H7 (cell line): ENCODE measurements around the gene CENPE. TPM values are rescaled to one million over a fixed set of nuclear protein-coding genes. Genes with fewer than 3 reads are reported as not detected.

Experiments
- DNase-seq: peaks from one replicate; pipeline ENCODE4 v3.0.0; 2012
- H3K27me3 ChIP-seq: 2 replicates; pipeline ENCODE4 v1.6.0; 2011; ENCODE audit warnings: mild to moderate bottlenecking, low read length; ENCODE audit not compliant: control insufficient read depth, insufficient read depth
- H3K36me3 ChIP-seq: replicated peaks from 2 replicates; pipeline ENCODE4 v1.5.1; 2011; ENCODE audit warnings: low read length; ENCODE audit not compliant: control insufficient read depth, insufficient read depth
- H3K4me3 ChIP-seq: 2 replicates; pipeline ENCODE4 v1.5.1; 2011; ENCODE audit warnings: low read depth, mild to moderate bottlenecking, control low read depth, low read length, moderate library complexity; ENCODE audit not compliant: insufficient read depth
- total RNA-seq: library from RNA; depleted of rRNA; stranded (reverse); fragments of >200 nt; shearing (Covaris generic); gene quantifications from 2 replicates; pipeline ENCODE4 v1.2.3, GENCODE V29; 2014

Gene CENPE
- total RNA-seq, 1 experiment from 2014 or later = 10.6 TPM

GRCh38 chr4:103104886-103105285, 93.3 kb downstream of the CENPE start:
- H3K36me3 ChIP-seq = peaks cover 3% of the 10 kb centered on the region
- no peak overlapping the region for H3K4me3 ChIP-seq
- no peak for DNase-seq
- H3K27me3 ChIP-seq = no peaks in the 10 kb centered on the region

DNA sequence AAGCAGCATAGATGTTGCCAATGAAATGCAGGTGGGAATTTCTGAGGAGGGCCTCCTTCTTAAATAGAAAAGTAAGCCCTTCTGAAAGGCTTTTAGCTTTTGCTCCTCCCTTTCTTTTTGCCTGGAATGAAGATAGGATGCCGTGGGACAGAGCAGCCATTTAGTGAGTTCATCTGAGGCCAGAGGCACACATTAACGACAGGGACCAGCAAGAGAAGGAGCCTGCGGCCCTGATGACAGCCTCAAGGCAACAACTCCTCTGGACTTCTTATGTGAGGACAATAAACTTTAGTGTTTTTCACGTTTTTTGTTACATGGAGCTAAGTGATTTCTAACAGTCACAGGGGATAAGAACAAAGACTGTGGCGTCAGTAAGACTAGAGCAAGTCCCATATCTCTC, 97.5 kb downstream of the CENPE start:
- H3K36me3 ChIP-seq = no peaks in the 10 kb centered on the region
- no peak for DNase-seq
- no peak overlapping the region for H3K4me3 ChIP-seq
- no peaks in the 10 kb centered on the region for H3K27me3 ChIP-seq

- H3K36me3 ChIP-seq = no peaks in the 10 kb centered on the region
- H3K4me3 ChIP-seq = peak within 1 kb of the TSS; percentile 33
- H3K27me3 ChIP-seq = no peaks in the 10 kb centered on the region
- DNase-seq = peak; percentile 21
Observed at GRCh38 chr4:103099691-103100392, 98.3 kb downstream of the CENPE start, which contains the start of gene BDH2. TSS of gene BDH2 (minus strand) at chr4:103099834. CDS start at chr4:103096254, 3,580 bp downstream.

- H3K4me3 ChIP-seq = peak overlapping the region; percentile 33
- no peaks in the 10 kb centered on the region for H3K27me3 ChIP-seq
- H3K36me3 ChIP-seq = no peaks in the 10 kb centered on the region; the same call in 1 of the 2 replicates
- DNase-seq = no peak
Observed at GRCh38 chr4:103098756-103099440, 99.2 kb downstream of the CENPE start.

- Histone ChIP-seq H3K4me3 (no peak overlapping the region), H3K27me3 (no peaks in the 10 kb centered on the region), H3K36me3 (no peaks in the 10 kb centered on the region; the same call in 1 of the 2 replicates)
- no peak for DNase-seq
Observed at GRCh38 chr4:103098341-103098740, 99.8 kb downstream of the CENPE start.

DNA sequence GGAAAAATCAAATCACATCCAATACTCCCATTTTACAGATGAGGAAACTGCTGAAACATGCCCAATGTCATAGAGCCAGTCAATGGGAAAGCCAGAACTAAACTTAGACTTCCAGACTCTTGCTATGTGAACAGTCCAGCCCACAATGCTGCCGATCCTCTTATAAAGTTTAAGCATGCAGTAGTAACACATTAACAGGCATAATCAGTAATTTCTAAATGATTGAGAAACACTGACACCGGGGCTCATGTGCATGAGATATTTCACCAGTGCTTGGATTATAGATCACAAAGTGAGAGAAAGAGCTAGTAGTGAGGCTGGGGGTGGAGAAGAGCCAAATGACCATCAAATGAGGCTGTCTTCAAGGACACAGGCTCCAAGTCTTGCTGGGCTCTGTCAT, 101.0 kb downstream of the CENPE start:
- no peak overlapping the region for H3K4me3 ChIP-seq
- DNase-seq = no peak
- H3K27me3 ChIP-seq = no peaks in the 10 kb centered on the region
- no peaks in the 10 kb centered on the region; the same call in 1 of the 2 replicates for H3K36me3 ChIP-seq

- DNase-seq = no peak
- no peak overlapping the region for H3K4me3 ChIP-seq
- H3K36me3 ChIP-seq = peaks cover 3% of the 10 kb centered on the region
- H3K27me3 ChIP-seq = no peaks in the 10 kb centered on the region
Observed at GRCh38 chr4:103095080-103095479, 103.1 kb downstream of the CENPE start.

GRCh38 chr4:103092245-103092644, 105.9 kb downstream of the CENPE start:
- Histone ChIP-seq H3K27me3 (no peaks in the 10 kb centered on the region), H3K4me3 (no peak overlapping the region), H3K36me3 (peaks cover 3% of the 10 kb centered on the region)
- DNase-seq = no peak

DNA sequence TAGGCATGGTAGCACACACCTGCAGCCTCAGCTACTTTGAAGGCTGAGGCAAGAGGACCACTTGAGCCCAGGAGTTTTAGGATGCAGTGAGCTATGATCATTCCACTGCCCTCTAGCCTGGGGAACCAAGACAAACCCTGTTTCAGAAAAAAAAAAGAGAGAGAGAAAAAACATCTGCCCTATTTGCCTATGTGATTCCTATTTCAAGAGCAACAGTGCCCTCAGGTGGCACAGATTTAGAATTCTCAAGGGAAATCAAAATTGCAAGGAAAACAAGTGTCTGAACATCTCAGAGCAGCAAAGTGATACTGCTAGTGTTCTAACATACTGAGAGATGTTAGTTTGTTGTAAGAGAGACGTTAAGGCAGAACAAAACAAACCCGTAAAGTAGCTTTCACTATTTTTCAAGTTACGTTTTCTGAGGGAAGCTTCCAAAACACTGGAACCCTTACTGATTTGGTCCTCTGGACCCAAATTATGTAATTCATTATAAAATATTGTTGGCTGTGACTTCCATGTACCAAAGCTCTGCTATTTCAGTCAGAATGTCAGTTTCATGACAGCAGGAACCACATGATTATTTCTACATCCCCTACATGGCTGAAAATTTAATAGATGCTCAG, 106.4 kb downstream of the CENPE start:
- H3K27me3 ChIP-seq = no peaks in the 10 kb centered on the region
- DNase-seq = no peak
- peaks cover 3% of the 10 kb centered on the region for H3K36me3 ChIP-seq
- no peak overlapping the region for H3K4me3 ChIP-seq

- Histone ChIP-seq H3K27me3 (no peaks in the 10 kb centered on the region), H3K36me3 (peaks cover 5% of the 10 kb centered on the region), H3K4me3 (no peak overlapping the region)
- no peak for DNase-seq
Observed at GRCh38 chr4:103089481-103089880, 108.7 kb downstream of the CENPE start.

DNA sequence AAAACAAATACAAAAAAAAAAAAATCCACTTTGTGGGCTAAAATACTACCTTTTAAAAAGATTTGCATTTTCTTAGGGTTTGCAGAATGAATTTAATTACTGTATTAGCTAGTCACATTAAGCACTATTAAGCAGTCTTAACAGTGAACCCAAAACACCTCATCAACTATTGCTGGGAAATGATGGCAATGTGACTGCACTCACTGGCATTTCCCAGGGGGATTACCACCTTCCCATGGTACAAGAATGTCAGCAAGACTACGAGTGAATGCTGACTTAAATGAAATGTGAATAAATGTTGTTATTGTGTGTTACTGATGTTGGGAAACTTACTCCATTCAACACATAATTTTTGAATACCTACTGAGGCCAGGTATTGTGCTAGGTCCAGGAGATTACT, 111.6 kb downstream of the CENPE start:
- Histone ChIP-seq H3K4me3 (no peak overlapping the region), H3K36me3 (peaks cover 5% of the 10 kb centered on the region)

GRCh38 chr4:103085555-103086196, 112.5 kb downstream of the CENPE start:
- H3K4me3 ChIP-seq = no peak overlapping the region
- H3K36me3 ChIP-seq = peaks cover 5% of the 10 kb centered on the region
- DNase-seq = no peak
- no peaks in the 10 kb centered on the region for H3K27me3 ChIP-seq

More for the DNA sequence above, 111.6 kb downstream of the CENPE start:
- H3K27me3 ChIP-seq = no peaks in the 10 kb centered on the region
- DNase-seq = no peak

- Histone ChIP-seq H3K27me3 (peaks cover 19% of the 10 kb centered on the region), H3K4me3 (no peak overlapping the region), H3K36me3 (no peaks in the 10 kb centered on the region; the same call in 1 of the 2 replicates)
- no peak for DNase-seq
Observed at GRCh38 chr4:103079621-103080020, 118.5 kb downstream of the CENPE start.

DNA sequence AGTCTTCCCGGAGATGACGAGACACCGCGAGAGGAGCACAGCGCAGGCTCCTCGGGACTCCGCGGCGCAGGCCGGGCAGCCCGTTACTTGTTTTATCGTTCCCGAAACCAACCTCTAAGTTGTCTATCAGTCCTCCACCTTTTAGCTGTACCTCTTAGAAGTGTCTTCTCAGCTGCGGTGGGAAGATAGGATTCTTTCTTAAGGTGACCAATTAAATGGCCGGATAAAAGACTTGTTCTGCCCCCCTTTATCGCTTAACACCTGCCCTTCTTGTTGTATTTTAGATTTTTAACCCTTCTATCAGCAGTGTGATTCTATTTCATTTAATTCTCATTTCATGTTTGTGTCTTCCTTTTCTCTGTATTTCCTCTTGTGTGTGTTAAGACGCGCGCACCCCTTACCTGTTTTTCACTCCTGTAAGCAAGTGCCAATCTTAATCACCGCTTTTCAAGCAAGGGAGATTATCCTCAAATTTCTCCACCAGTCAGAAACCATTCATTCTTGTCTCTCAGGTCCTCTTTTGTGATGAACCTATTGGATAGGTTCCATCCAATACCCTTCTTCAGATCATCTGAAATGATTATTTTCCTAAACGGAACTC, 121.3 kb downstream of the CENPE start, which contains the start of gene SLC9B2:
TSS of gene SLC9B2 (minus strand) at position 15 of the 601 bp plus-strand sequence. CDS start 9,211 bp downstream, outside the sequence.
- H3K27me3 ChIP-seq = peaks cover 19% of the 10 kb centered on the region
- DNase-seq = peak; percentile 23

More for the DNA sequence above, 121.3 kb downstream of the CENPE start, which contains the start of gene SLC9B2:
- H3K36me3 ChIP-seq = no peaks in the 10 kb centered on the region
- H3K4me3 ChIP-seq = peak within 1 kb of the TSS; percentile 56
